ENCODE results near the gene NKX3-2. TPM values are rescaled to one million over a fixed set of nuclear protein-coding genes. Genes with fewer than 3 reads are reported as not detected.

Gene NKX3-2
- total RNA-seq, 2 donors from 2014 or later, result 0.26 TPM; not detected in 1

- Histone ChIP-seq H3K27ac (no peak overlapping the region), H3K4me3 (no peak overlapping the region), H3K9me3 (no peaks in the 10 kb centered on the region), H3K36me3 (replicated peaks in 1 of 2; ENCODE audit: insufficient read depth in 1 of 2, low read depth in 2 of 2) (peaks cover 6 to 36% of the 10 kb centered on the region in 2 donors), H3K27me3 (no peaks in the 10 kb centered on the region), H3K4me1 (no peaks in the 10 kb centered on the region)
- no peak for TF ChIP-seq CTCF (IDR thresholded peaks at IDR 0.05)
- no peak for TF ChIP-seq POLR2A (IDR thresholded peaks at IDR 0.05)
- ATAC-seq (no peak), DNase-seq (no peak)
- 94 to 96% methylated on average over 2 of the region's 2 CpGs for WGBS, 2 donors
- intact Hi-C loops (cut with DNase I), result no loop called here
Observed at GRCh38 chr4:13580036-13580435, 35.7 kb upstream of the NKX3-2 start.

GRCh38 chr4:13577660-13578059 is 33.4 kb upstream of the NKX3-2 start:
- Histone ChIP-seq H3K36me3 (replicated peaks in 1 of 2; ENCODE audit: insufficient read depth in 1 of 2, low read depth in 2 of 2) (peaks cover 6 to 46% of the 10 kb centered on the region in 2 donors), H3K27me3 (no peaks in the 10 kb centered on the region), H3K4me1 (no peaks in the 10 kb centered on the region), H3K9me3 (no peaks in the 10 kb centered on the region), H3K4me3 (no peak overlapping the region), H3K27ac (no peak overlapping the region)
- TF ChIP-seq POLR2A (IDR thresholded peaks at IDR 0.05) (no peak), CTCF (IDR thresholded peaks at IDR 0.05) (no peak)
- no peak for ATAC-seq
- WGBS, 2 donors, result 97 to 99% methylated on average over 3 of the region's 3 CpGs
- no peak for DNase-seq
- intact Hi-C loops (cut with DNase I), result no loop called here

DNA sequence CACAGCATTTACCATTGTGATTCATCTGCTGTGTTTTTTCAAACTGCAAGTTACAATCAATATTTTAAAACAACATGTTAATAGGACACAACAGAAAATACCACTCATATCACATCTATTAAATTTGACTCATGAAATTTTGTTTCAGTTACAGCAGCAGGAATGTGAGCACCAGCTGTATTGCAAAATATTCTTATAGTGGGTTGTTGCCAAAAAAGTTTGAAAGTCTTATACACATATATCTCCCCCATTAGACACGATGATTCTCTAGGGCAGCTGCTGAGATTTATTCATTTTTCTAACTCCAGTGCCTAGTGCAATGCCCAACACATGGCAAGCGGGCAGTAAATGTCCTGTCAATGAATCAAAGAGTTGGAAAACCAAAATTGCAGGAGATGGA is 26.6 kb upstream of the NKX3-2 start:
- intact Hi-C loops (cut with DNase I), result no loop called here
- no peaks in the 10 kb centered on the region for H3K27me3 ChIP-seq
- no peaks in the 10 kb centered on the region for H3K4me1 ChIP-seq
- H3K4me3 ChIP-seq, result no peak overlapping the region
- no peak for DNase-seq
- H3K9me3 ChIP-seq, result no peaks in the 10 kb centered on the region
- peaks cover 3 to 32% of the 10 kb centered on the region in 2 donors for H3K36me3 ChIP-seq (replicated peaks in 1 of 2; ENCODE audit: insufficient read depth in 1 of 2, low read depth in 2 of 2)
- WGBS, 2 donors, result 93 to 96% methylated on average over 2 of the region's 2 CpGs
- ATAC-seq, result no peak
- H3K27ac ChIP-seq, result no peak overlapping the region
- TF ChIP-seq CTCF (IDR thresholded peaks at IDR 0.05), result no peak
- TF ChIP-seq POLR2A (IDR thresholded peaks at IDR 0.05), result no peak

DNA sequence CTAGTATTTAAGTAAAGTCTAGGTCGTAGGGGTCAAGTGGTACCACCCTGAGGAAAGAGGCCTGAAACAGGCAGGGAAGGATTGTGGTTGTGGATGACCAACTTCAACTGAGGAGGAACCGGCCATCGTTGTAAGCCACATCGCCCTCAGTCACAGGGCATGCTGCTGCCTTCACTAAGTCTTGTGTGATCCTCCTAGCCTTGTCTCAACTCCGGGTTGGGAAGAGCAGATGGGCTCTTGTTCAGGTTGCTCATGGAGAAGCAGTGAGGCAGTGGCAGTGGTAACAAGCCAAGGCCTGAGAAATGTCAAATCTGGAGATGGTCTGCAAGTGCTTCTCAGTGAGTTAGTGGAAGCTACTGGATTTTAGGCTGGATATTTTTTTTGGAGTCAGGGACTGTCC is 22.8 kb upstream of the NKX3-2 start:
- H3K27ac ChIP-seq, result no peak overlapping the region
- H3K36me3 ChIP-seq (replicated peaks in 1 of 2; ENCODE audit: insufficient read depth in 1 of 2, low read depth in 2 of 2), result peaks cover 3 to 14% of the 10 kb centered on the region in 2 donors
- 89 to 90% methylated on average over 5 of the region's 5 CpGs for WGBS, 2 donors
- intact Hi-C loops (cut with DNase I), result no loop called here
- no peak for ATAC-seq
- H3K4me3 ChIP-seq, result no peak overlapping the region
- H3K9me3 ChIP-seq, result no peaks in the 10 kb centered on the region
- no peaks in the 10 kb centered on the region for H3K27me3 ChIP-seq
- TF ChIP-seq POLR2A (IDR thresholded peaks at IDR 0.05) (no peak), CTCF (IDR thresholded peaks at IDR 0.05) (no peak)
- H3K4me1 ChIP-seq, result no peaks in the 10 kb centered on the region
- no peak for DNase-seq

GRCh38 chr4:13562876-13563275 is 18.6 kb upstream of the NKX3-2 start:
- H3K9me3 ChIP-seq, result no peaks in the 10 kb centered on the region
- no peaks in the 10 kb centered on the region for H3K36me3 ChIP-seq (replicated peaks in 1 of 2; ENCODE audit: insufficient read depth in 1 of 2, low read depth in 2 of 2)
- ATAC-seq, result no peak
- no peaks in the 10 kb centered on the region for H3K4me1 ChIP-seq
- WGBS, 2 donors, result 70 to 95% methylated on average over 1 of the region's 1 CpG
- no peaks in the 10 kb centered on the region for H3K27me3 ChIP-seq
- DNase-seq, result no peak
- TF ChIP-seq CTCF (IDR thresholded peaks at IDR 0.05) (no peak), POLR2A (IDR thresholded peaks at IDR 0.05) (no peak)
- H3K27ac ChIP-seq, result no peak overlapping the region
- no peak overlapping the region for H3K4me3 ChIP-seq
- intact Hi-C loops (cut with DNase I), result no loop called here
